Loucy (cell line): ENCODE measurements around the gene CTSS.
A peak's percentile ranks its signal among the peaks of the same experiment; 100 is the strongest.

Experiments used
- H2AFZ ChIP-seq: fragments of 200-600 bp; sonication (generic); 2 replicates; pipeline ENCODE4 v1.6.0; 2016; ENCODE audit warnings: antibody characterized with exemption, mild to moderate bottlenecking, low read length, moderate library complexity
- H3F3A ChIP-seq: fragments of 200-600 bp; 2 replicates; pipeline ENCODE4 v1.6.0; 2016; ENCODE audit warnings: antibody characterized with exemption, low read depth, mild to moderate bottlenecking
- H3K27me3 ChIP-seq: fragments of 200-600 bp; sonication (generic); 2 replicates; pipeline ENCODE4 v1.6.1; 2014; ENCODE audit warnings: low read length, mild to moderate bottlenecking; ENCODE audit not compliant: insufficient read depth, poor library complexity, severe bottlenecking
- H3K36me3 ChIP-seq: fragments of 200-600 bp; sonication (generic); 2 replicates; pipeline ENCODE4 v1.6.1; 2016; ENCODE audit warnings: low read length; ENCODE audit not compliant: insufficient read depth
- H3K4me1 ChIP-seq: fragments of 200-600 bp; sonication (generic); 2 replicates; pipeline ENCODE4 v1.5.1; 2014; ENCODE audit warnings: low read length, mild to moderate bottlenecking; ENCODE audit not compliant: insufficient read depth, poor library complexity, severe bottlenecking
- H3K4me2 ChIP-seq: fragments of 200-600 bp; sonication (generic); 2 replicates; pipeline ENCODE4 v1.6.0; 2014; ENCODE audit warnings: antibody characterized with exemption, low read length, low read depth, mild to moderate bottlenecking; ENCODE audit not compliant: poor library complexity, severe bottlenecking
- H3K4me3 ChIP-seq: fragments of 200-600 bp; sonication (generic); 2 replicates; pipeline ENCODE4 v1.5.1; 2014; ENCODE audit warnings: low read length, mild to moderate bottlenecking, mixed read lengths; ENCODE audit not compliant: poor library complexity, severe bottlenecking
- H3K79me2 ChIP-seq: fragments of 200-600 bp; sonication (generic); 2 replicates; pipeline ENCODE4 v1.6.1; 2014; ENCODE audit warnings: low read length; ENCODE audit not compliant: insufficient read depth
- H3K9ac ChIP-seq: fragments of 200-600 bp; sonication (generic); 2 replicates; pipeline ENCODE4 v1.6.0; 2014; ENCODE audit warnings: mild to moderate bottlenecking, low read depth, low read length, moderate library complexity; ENCODE audit not compliant: poor library complexity, severe bottlenecking
- H3K9me2 ChIP-seq: fragments of 200-600 bp; sonication (generic); replicated peaks from 2 replicates; pipeline ENCODE4 v1.6.1; 2016; ENCODE audit warnings: low read depth, low read length, mixed read lengths
- H3K9me3 ChIP-seq: fragments of 200-600 bp; sonication (generic); 2 replicates; pipeline ENCODE4 v1.6.1; 2014; ENCODE audit warnings: mild to moderate bottlenecking, antibody characterized with exemption, low read length, low read depth; ENCODE audit not compliant: insufficient read depth
- H4K20me1 ChIP-seq: fragments of 200-600 bp; sonication (generic); 2 replicates; pipeline ENCODE4 v1.6.0; 2014; ENCODE audit warnings: antibody characterized with exemption, low read length, mild to moderate bottlenecking; ENCODE audit not compliant: insufficient read depth, poor library complexity, severe bottlenecking
- CTCF ChIP-seq: fragments of 200-600 bp; sonication (generic); conservative IDR thresholded peaks from 2 replicates; pipeline ENCODE4 v1.5.1; 2014; ENCODE audit warnings: mild to moderate bottlenecking, antibody characterized with exemption, low read length
- EZH2phosphoT487 ChIP-seq: fragments of 200-600 bp; IDR thresholded peaks from 2 replicates; pipeline ENCODE4 v1.6.1; 2018; ENCODE audit warnings: antibody characterized with exemption, mild to moderate bottlenecking, moderate library complexity, borderline replicate concordance

Gene CTSS

GRCh38 chr1:150761801-150762200 lies 3.8 kb downstream of the CTSS start:
- H3K4me2 ChIP-seq, result peak overlapping the region; percentile 54
- H3K9me2 ChIP-seq, result no peaks in the 10 kb centered on the region
- no peak for TF ChIP-seq EZH2phosphoT487
- no peak for TF ChIP-seq CTCF
- 0 out of 2 replicates have a peak, but pooled peaks cover 3% of the 10 kb centered on the region for H3F3A ChIP-seq
- no peaks in the 10 kb centered on the region; the same call in 1 of the 2 replicates for H3K9me3 ChIP-seq
- H3K4me3 ChIP-seq, result no peak overlapping the region
- no peak overlapping the region for H3K9ac ChIP-seq
- peaks cover 33% of the 10 kb centered on the region for H3K4me1 ChIP-seq
- no peaks in the 10 kb centered on the region for H3K27me3 ChIP-seq
- no peaks in the 10 kb centered on the region for H3K79me2 ChIP-seq
- no peaks in the 10 kb centered on the region for H3K36me3 ChIP-seq
- H2AFZ ChIP-seq, result no peak overlapping the region
- no peaks in the 10 kb centered on the region for H4K20me1 ChIP-seq

- H3F3A ChIP-seq, result 0 out of 2 replicates have a peak, but pooled peaks cover 3% of the 10 kb centered on the region
- peaks cover 25% of the 10 kb centered on the region for H3K4me1 ChIP-seq
- H3K4me2 ChIP-seq, result no peak overlapping the region
- no peaks in the 10 kb centered on the region; the same call in 1 of the 2 replicates for H3K9me3 ChIP-seq
- H3K36me3 ChIP-seq, result no peaks in the 10 kb centered on the region
- H3K4me3 ChIP-seq, result no peak overlapping the region
- no peaks in the 10 kb centered on the region for H3K9me2 ChIP-seq
- TF ChIP-seq CTCF, result no peak
- no peak for TF ChIP-seq EZH2phosphoT487
- H3K79me2 ChIP-seq, result no peaks in the 10 kb centered on the region
- no peak overlapping the region for H3K9ac ChIP-seq
- no peak overlapping the region for H2AFZ ChIP-seq
- no peaks in the 10 kb centered on the region for H4K20me1 ChIP-seq
- no peaks in the 10 kb centered on the region for H3K27me3 ChIP-seq
These were observed 5.6 kb downstream of the CTSS start for GRCh38 chr1:150760013-150760412.

GRCh38 chr1:150753416-150753815 lies 12.2 kb downstream of the CTSS start:
- TF ChIP-seq CTCF (no peak), EZH2phosphoT487 (no peak)
- Histone ChIP-seq H3K36me3 (no peaks in the 10 kb centered on the region), H3K4me2 (no peak overlapping the region), H3F3A (no peaks in the 10 kb centered on the region), H3K27me3 (no peaks in the 10 kb centered on the region), H3K4me1 (no peaks in the 10 kb centered on the region), H4K20me1 (no peaks in the 10 kb centered on the region), H3K9ac (no peak overlapping the region), H2AFZ (no peak overlapping the region), H3K9me2 (no peaks in the 10 kb centered on the region), H3K4me3 (no peak overlapping the region), H3K79me2 (no peaks in the 10 kb centered on the region), H3K9me3 (no peaks in the 10 kb centered on the region)
